SK-N-MC (cell line): ENCODE results near the gene VPS37B.

ENCODE experiments used
- DNase-seq: peaks from one replicate; pipeline ENCODE4 v3.0.0-alpha.2; 2011; ENCODE audit warnings: low read depth, low spot score
- H3K27ac ChIP-seq: fragments of 200-600 bp; sonication (generic); 2 replicates; pipeline ENCODE4 v1.5.1; 2016; ENCODE audit warnings: mixed run types
- H3K36me3 ChIP-seq: fragments of 200-600 bp; sonication (generic); 2 replicates; pipeline ENCODE4 v1.6.1; 2017; ENCODE audit warnings: antibody characterized with exemption, low read length, mixed read lengths; ENCODE audit not compliant: insufficient read depth
- H3K4me3 ChIP-seq: fragments of 200-600 bp; sonication (generic); 2 replicates; pipeline ENCODE4 v1.5.1; 2016
- H3K9ac ChIP-seq: fragments of 200-600 bp; sonication (generic); 2 replicates; pipeline ENCODE4 v1.8.0; 2017; ENCODE audit warnings: mixed run types, mixed read lengths; ENCODE audit not compliant: insufficient read length
- H3K9me3 ChIP-seq: fragments of 200-600 bp; sonication (generic); 2 replicates; pipeline ENCODE4 v1.6.1; 2017; ENCODE audit warnings: low read depth, mild to moderate bottlenecking, antibody characterized with exemption, low read length, moderate library complexity, mixed read lengths
- EZH2 ChIP-seq: fragments of 200-600 bp; sonication (generic); IDR thresholded peaks from one replicate; pipeline ENCODE4 v1.6.1; 2017; ENCODE audit warnings: antibody characterized with exemption
- FOXP2 ChIP-seq: optimal IDR thresholded peaks from 2 replicates; pipeline ENCODE3; 2011; ENCODE audit warnings: mild to moderate bottlenecking, moderate library complexity; ENCODE audit not compliant: insufficient read depth; ENCODE audit errors: extremely low read length, control extremely low read depth
- POLR2AphosphoS5 ChIP-seq: IDR thresholded peaks from 2 replicates; pipeline ENCODE4 v1.6.1; 2012; ENCODE audit warnings: mild to moderate bottlenecking, low read depth, low read length, borderline replicate concordance

VPS37B gene

DNA sequence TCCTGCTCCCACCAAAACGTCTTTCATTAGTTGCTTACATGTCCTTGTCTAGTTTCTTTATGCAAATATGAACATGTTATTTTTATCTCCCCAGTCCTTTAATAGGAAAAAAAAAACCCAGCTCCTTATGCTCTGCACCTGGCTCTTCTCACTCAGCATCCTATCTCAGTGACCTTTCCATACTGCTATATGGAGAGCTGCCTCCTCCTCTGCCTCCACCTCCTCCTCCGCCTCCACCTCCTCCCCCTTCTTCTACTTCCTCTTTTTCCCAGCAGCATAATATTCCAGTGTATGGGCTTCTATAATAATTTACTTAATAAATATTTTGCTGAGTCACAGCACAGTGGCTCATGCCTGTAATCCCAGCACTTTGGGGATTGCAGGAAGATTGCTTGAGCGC, 38.8 kb upstream of the VPS37B start:
- TF ChIP-seq POLR2AphosphoS5 (no peak), FOXP2 (no peak), EZH2 (no peak)
- Histone ChIP-seq H3K36me3 (no peaks in the 10 kb centered on the region), H3K27ac (no peak overlapping the region), H3K4me3 (no peak overlapping the region), H3K9me3 (no peaks in the 10 kb centered on the region), H3K9ac (no peak overlapping the region)
- no peak for DNase-seq

DNA sequence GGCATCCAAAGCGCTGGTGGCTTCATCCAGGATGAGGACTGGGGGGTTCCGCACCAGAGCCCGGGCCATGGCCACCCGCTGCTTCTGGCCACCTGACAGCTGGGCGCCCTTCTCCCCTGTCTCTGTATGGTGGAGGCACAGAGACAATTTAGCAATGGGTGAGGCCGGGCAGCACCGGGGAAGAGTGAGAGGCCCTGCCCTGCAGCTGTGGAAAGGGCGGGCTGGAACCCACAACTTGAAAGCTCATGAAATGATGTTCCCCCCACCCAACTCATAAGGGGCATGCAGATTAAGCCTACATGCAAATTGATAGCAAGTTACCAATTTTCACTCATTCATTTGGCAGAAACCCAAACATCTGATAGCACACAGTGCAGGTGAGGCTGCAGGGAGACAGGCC, 36.3 kb upstream of the VPS37B start:
- H3K9ac ChIP-seq = no peak overlapping the region
- no peak for DNase-seq
- no peaks in the 10 kb centered on the region for H3K36me3 ChIP-seq
- no peak overlapping the region for H3K27ac ChIP-seq
- TF ChIP-seq FOXP2 = no peak
- no peak for TF ChIP-seq EZH2
- TF ChIP-seq POLR2AphosphoS5 = no peak
- no peaks in the 10 kb centered on the region for H3K9me3 ChIP-seq
- H3K4me3 ChIP-seq = no peak overlapping the region

GRCh38 chr12:122929812-122930211, 33.9 kb upstream of the VPS37B start:
- H3K9me3 ChIP-seq = no peaks in the 10 kb centered on the region
- H3K27ac ChIP-seq = no peak overlapping the region
- H3K4me3 ChIP-seq = no peak overlapping the region
- no peak overlapping the region for H3K9ac ChIP-seq
- no peaks in the 10 kb centered on the region for H3K36me3 ChIP-seq
- no peak for DNase-seq
- TF ChIP-seq POLR2AphosphoS5 = no peak
- TF ChIP-seq FOXP2 = no peak
- TF ChIP-seq EZH2 = no peak

GRCh38 chr12:122929148-122929538, 33.2 kb upstream of the VPS37B start:
- no peaks in the 10 kb centered on the region for H3K9me3 ChIP-seq
- H3K27ac ChIP-seq = no peak overlapping the region
- no peak overlapping the region for H3K4me3 ChIP-seq
- H3K9ac ChIP-seq = no peak overlapping the region
- H3K36me3 ChIP-seq = no peaks in the 10 kb centered on the region
- DNase-seq = no peak
- TF ChIP-seq FOXP2 (no peak), POLR2AphosphoS5 (no peak), EZH2 (no peak)

- no peak for TF ChIP-seq FOXP2
- TF ChIP-seq EZH2 = no peak
- no peak for TF ChIP-seq POLR2AphosphoS5
- H3K4me3 ChIP-seq = no peak overlapping the region
- H3K27ac ChIP-seq = no peak overlapping the region
- DNase-seq = no peak
- H3K9me3 ChIP-seq = no peaks in the 10 kb centered on the region
- no peak overlapping the region for H3K9ac ChIP-seq
- H3K36me3 ChIP-seq = no peaks in the 10 kb centered on the region
These were observed 32.7 kb upstream of the VPS37B start for GRCh38 chr12:122928404-122929147.

DNA sequence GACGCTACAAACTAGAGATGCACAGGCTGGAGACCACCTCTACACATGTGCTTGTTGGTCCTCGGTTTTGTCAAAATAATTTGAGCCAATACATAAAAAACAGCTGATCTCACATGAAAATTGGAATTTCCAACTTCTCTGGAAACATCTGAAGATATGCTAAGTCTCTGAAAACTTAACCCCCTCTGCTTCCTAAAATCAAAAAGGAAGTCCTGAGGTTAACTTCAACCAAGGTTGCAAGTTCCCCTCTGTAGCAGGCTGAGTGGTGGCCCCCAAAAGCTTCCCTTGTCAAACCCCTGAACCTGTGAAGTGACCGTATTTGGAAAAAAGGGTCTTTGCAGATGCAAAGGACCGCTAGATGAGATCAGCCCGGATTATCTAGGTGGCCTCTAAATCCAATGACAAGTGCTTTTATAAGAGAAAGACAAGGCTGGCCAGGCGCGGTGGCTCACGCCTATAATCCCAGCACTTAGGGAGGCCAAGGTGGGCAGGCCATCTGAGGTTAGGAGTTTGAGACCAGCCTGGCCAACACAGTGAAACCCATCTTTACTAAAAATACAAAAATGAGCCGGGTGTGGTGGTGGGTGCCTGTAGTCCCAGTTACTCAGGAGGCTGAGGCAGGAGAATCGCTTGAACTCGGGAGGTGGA, 32.0 kb upstream of the VPS37B start:
- Histone ChIP-seq H3K36me3 (no peaks in the 10 kb centered on the region), H3K9me3 (no peaks in the 10 kb centered on the region), H3K4me3 (no peak overlapping the region), H3K9ac (no peak overlapping the region), H3K27ac (no peak overlapping the region)
- no peak for DNase-seq
- no peak for TF ChIP-seq POLR2AphosphoS5
- no peak for TF ChIP-seq EZH2

GRCh38 chr12:122921917-122922316, 26.0 kb upstream of the VPS37B start:
- H3K9me3 ChIP-seq = no peaks in the 10 kb centered on the region
- no peak overlapping the region for H3K27ac ChIP-seq
- no peaks in the 10 kb centered on the region for H3K36me3 ChIP-seq
- no peak overlapping the region for H3K9ac ChIP-seq
- DNase-seq = no peak
- no peak for TF ChIP-seq POLR2AphosphoS5
- TF ChIP-seq EZH2 = no peak
- no peak for TF ChIP-seq FOXP2
- H3K4me3 ChIP-seq = no peak overlapping the region

- no peak for TF ChIP-seq EZH2
- no peak for TF ChIP-seq FOXP2
- no peak for TF ChIP-seq POLR2AphosphoS5
- no peaks in the 10 kb centered on the region for H3K36me3 ChIP-seq
These were observed 24.8 kb upstream of the VPS37B start for GRCh38 chr12:122920687-122921086.

GRCh38 chr12:122918827-122919226, 22.9 kb upstream of the VPS37B start:
- Histone ChIP-seq H3K9ac (no peak overlapping the region), H3K36me3 (no peaks in the 10 kb centered on the region), H3K4me3 (no peak overlapping the region), H3K9me3 (no peaks in the 10 kb centered on the region), H3K27ac (no peak overlapping the region)
- DNase-seq = no peak
- TF ChIP-seq FOXP2 (no peak), EZH2 (no peak), POLR2AphosphoS5 (no peak)

More at GRCh38 chr12:122920687-122921086, 24.8 kb upstream of the VPS37B start:
- Histone ChIP-seq H3K4me3 (no peak overlapping the region), H3K9ac (no peak overlapping the region), H3K27ac (no peak overlapping the region), H3K9me3 (no peaks in the 10 kb centered on the region)
- no peak for DNase-seq

GRCh38 chr12:122917507-122918121, 21.7 kb upstream of the VPS37B start:
- no peaks in the 10 kb centered on the region for H3K9me3 ChIP-seq
- TF ChIP-seq EZH2 = no peak
- TF ChIP-seq POLR2AphosphoS5 = no peak
- TF ChIP-seq FOXP2 = no peak
- no peaks in the 10 kb centered on the region for H3K36me3 ChIP-seq
- no peak overlapping the region for H3K9ac ChIP-seq
- DNase-seq = no peak
- no peak overlapping the region for H3K27ac ChIP-seq
- H3K4me3 ChIP-seq = no peak overlapping the region
